ENCODE results near the gene EFCAB8.

EFCAB8 gene

GRCh38 chr20:32930181-32930580 lies 71.5 kb downstream of the EFCAB8 start:
- Histone ChIP-seq H3K4me1 (ENCODE audit: control insufficient read depth, low read length) (no peaks in the 10 kb centered on the region), H3K36me3 (ENCODE audit: control insufficient read depth, low read length) (no peaks in the 10 kb centered on the region), H3K4me2 (ENCODE audit: low read length) (no peak overlapping the region), H3K27ac (ENCODE audit: low read depth, low read length) (no peak overlapping the region), H3K27me3 (ENCODE audit: control insufficient read depth, low read length) (peaks cover 6% of the 10 kb centered on the region; the same call in 1 of the 2 replicates), H4K20me1 (ENCODE audit: control insufficient read depth, insufficient read depth, low read depth, low read length) (no peaks in the 10 kb centered on the region), H3K9me3 (ENCODE audit: control insufficient read depth, insufficient read depth, low read length) (no peaks in the 10 kb centered on the region), H3F3A (ENCODE audit: control insufficient read depth, insufficient read depth) (no peaks in the 10 kb centered on the region), H3K4me3 (ENCODE audit: low read length) (no peak overlapping the region), H3K79me2 (ENCODE audit: control insufficient read depth, low read length) (no peaks in the 10 kb centered on the region), H3K9me2 (replicated peaks; ENCODE audit: control insufficient read depth, low read length) (no peaks in the 10 kb centered on the region)
- TF ChIP-seq EZH2phosphoT487 (IDR thresholded peaks at IDR 0.05; ENCODE audit: borderline replicate concordance, low read length), result no peak
- TF ChIP-seq CTCF (IDR thresholded peaks at IDR 0.05; ENCODE audit: low read depth, low read length, poor library complexity, severe bottlenecking), result no peak

GRCh38 chr20:32930701-32931100 lies 72.0 kb downstream of the EFCAB8 start:
- Histone ChIP-seq H3K36me3 (ENCODE audit: control insufficient read depth, low read length) (no peaks in the 10 kb centered on the region), H3K9me3 (ENCODE audit: control insufficient read depth, insufficient read depth, low read length) (no peaks in the 10 kb centered on the region), H3K27me3 (ENCODE audit: control insufficient read depth, low read length) (peaks cover 6% of the 10 kb centered on the region; the same call in 1 of the 2 replicates), H3K4me1 (ENCODE audit: control insufficient read depth, low read length) (no peaks in the 10 kb centered on the region), H3F3A (ENCODE audit: control insufficient read depth, insufficient read depth) (no peaks in the 10 kb centered on the region), H3K4me2 (ENCODE audit: low read length) (no peak overlapping the region), H3K4me3 (ENCODE audit: low read length) (no peak overlapping the region), H3K27ac (ENCODE audit: low read depth, low read length) (no peak overlapping the region), H3K79me2 (ENCODE audit: control insufficient read depth, low read length) (no peaks in the 10 kb centered on the region), H4K20me1 (ENCODE audit: control insufficient read depth, insufficient read depth, low read depth, low read length) (no peaks in the 10 kb centered on the region), H3K9me2 (replicated peaks; ENCODE audit: control insufficient read depth, low read length) (no peaks in the 10 kb centered on the region)
- no peak for TF ChIP-seq EZH2phosphoT487 (IDR thresholded peaks at IDR 0.05; ENCODE audit: borderline replicate concordance, low read length)
- no peak for TF ChIP-seq CTCF (IDR thresholded peaks at IDR 0.05; ENCODE audit: low read depth, low read length, poor library complexity, severe bottlenecking)

GRCh38 chr20:32934580-32934979 lies 75.9 kb downstream of the EFCAB8 start:
- H4K20me1 ChIP-seq (ENCODE audit: control insufficient read depth, insufficient read depth, low read depth, low read length), result no peaks in the 10 kb centered on the region
- H3K4me1 ChIP-seq (ENCODE audit: control insufficient read depth, low read length), result no peaks in the 10 kb centered on the region
- no peaks in the 10 kb centered on the region for H3K36me3 ChIP-seq (ENCODE audit: control insufficient read depth, low read length)
- no peak overlapping the region for H3K4me2 ChIP-seq (ENCODE audit: low read length)
- no peaks in the 10 kb centered on the region for H3K9me2 ChIP-seq (replicated peaks; ENCODE audit: control insufficient read depth, low read length)
- no peaks in the 10 kb centered on the region for H3F3A ChIP-seq (ENCODE audit: control insufficient read depth, insufficient read depth)
- no peak for TF ChIP-seq CTCF (IDR thresholded peaks at IDR 0.05; ENCODE audit: low read depth, low read length, poor library complexity, severe bottlenecking)
- TF ChIP-seq EZH2phosphoT487 (IDR thresholded peaks at IDR 0.05; ENCODE audit: borderline replicate concordance, low read length), result no peak
- H3K4me3 ChIP-seq (ENCODE audit: low read length), result no peak overlapping the region
- no peaks in the 10 kb centered on the region for H3K79me2 ChIP-seq (ENCODE audit: control insufficient read depth, low read length)
- peaks cover 6% of the 10 kb centered on the region; the same call in 1 of the 2 replicates for H3K27me3 ChIP-seq (ENCODE audit: control insufficient read depth, low read length)
- no peak overlapping the region for H3K27ac ChIP-seq (ENCODE audit: low read depth, low read length)
- H3K9me3 ChIP-seq (ENCODE audit: control insufficient read depth, insufficient read depth, low read length), result no peaks in the 10 kb centered on the region
